GM18519 (cell line): ENCODE results near the gene NLRP13.
"Not testable (repeated sequence)": the region's sequence is repeated elsewhere in the genome, so short reads cannot be mapped to it uniquely, and the experiment has no call there.

Source experiments
- ATAC-seq: cut with Tn5 transposase; IDR thresholded peaks from one replicate; pipeline ENCODE4 v1.9.1; 2021; ENCODE audit warnings: mild to moderate bottlenecking, moderate library complexity; ENCODE audit not compliant: unreplicated experiment, low FRiP score

The NLRP13 gene, protein sequence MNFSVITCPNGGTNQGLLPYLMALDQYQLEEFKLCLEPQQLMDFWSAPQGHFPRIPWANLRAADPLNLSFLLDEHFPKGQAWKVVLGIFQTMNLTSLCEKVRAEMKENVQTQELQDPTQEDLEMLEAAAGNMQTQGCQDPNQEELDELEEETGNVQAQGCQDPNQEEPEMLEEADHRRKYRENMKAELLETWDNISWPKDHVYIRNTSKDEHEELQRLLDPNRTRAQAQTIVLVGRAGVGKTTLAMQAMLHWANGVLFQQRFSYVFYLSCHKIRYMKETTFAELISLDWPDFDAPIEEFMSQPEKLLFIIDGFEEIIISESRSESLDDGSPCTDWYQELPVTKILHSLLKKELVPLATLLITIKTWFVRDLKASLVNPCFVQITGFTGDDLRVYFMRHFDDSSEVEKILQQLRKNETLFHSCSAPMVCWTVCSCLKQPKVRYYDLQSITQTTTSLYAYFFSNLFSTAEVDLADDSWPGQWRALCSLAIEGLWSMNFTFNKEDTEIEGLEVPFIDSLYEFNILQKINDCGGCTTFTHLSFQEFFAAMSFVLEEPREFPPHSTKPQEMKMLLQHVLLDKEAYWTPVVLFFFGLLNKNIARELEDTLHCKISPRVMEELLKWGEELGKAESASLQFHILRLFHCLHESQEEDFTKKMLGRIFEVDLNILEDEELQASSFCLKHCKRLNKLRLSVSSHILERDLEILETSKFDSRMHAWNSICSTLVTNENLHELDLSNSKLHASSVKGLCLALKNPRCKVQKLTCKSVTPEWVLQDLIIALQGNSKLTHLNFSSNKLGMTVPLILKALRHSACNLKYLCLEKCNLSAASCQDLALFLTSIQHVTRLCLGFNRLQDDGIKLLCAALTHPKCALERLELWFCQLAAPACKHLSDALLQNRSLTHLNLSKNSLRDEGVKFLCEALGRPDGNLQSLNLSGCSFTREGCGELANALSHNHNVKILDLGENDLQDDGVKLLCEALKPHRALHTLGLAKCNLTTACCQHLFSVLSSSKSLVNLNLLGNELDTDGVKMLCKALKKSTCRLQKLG

DNA sequence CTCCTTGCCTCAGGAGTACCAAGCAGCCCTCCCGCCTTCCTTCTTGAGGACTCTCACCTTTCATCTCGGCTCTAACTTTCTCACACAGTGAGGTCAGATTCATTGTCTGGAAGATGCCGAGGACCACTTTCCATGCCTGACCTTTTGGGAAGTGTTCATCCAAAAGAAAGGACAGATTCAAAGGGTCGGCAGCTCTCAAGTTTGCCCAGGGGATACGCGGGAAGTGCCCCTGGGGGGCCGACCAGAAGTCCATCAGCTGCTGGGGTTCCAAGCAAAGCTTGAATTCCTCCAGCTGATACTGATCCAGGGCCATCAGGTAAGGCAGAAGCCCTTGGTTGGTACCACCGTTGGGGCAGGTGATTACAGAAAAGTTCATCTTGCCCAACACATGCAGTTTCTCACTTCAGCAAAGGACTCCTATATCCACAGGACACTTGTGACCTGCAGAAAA lies at the start of gene NLRP13:
NLRP13 (minus strand) TSS at position 401 of the 451 bp plus-strand sequence; CDS start at position 376, 25 bp downstream.
- ATAC-seq: no peak

DNA sequence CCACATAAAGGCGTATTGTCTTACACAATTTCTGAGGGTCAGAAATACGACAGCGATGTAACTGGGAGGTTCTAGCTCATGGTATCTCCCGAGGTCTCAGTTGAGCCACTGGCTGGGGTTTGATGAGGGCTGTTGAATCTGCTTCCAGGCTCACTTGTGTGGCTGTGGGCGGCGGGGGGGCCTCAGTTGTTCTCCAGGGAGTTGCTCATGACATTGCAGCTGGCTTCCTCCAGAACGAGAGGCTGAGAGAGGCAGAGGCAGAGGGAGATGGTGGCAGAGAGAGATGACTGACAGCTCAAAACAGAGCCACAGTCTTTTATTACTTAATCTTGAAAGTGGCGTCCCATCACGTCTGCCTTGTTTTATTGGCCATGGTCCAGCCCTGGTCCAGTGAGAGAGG lies 48.3 kb upstream of the NLRP13 start:
- no peak for ATAC-seq

- ATAC-seq: no peak
These were observed 41.8 kb upstream of the NLRP13 start for GRCh38 chr19:55973982-55974381.

DNA sequence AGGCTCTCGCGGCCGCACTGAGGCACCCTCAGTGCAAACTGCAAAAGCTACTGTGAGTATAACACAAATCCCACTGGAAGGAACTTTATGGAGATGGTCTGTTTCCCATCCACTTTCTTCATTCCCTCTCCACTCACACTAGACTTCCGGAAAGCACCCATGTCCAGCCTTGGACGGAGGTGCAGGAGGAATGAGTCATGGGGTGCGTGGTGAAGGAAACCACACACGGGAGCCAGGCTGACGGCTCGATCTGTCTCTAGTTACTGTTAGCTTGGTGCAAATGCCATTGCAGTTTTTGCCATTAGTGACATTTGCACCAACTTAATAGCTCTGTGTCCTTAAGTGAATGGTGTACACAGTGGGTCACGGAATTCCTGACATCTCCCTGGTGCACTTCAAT lies 30.1 kb upstream of the NLRP13 start:
- no peak for ATAC-seq

DNA sequence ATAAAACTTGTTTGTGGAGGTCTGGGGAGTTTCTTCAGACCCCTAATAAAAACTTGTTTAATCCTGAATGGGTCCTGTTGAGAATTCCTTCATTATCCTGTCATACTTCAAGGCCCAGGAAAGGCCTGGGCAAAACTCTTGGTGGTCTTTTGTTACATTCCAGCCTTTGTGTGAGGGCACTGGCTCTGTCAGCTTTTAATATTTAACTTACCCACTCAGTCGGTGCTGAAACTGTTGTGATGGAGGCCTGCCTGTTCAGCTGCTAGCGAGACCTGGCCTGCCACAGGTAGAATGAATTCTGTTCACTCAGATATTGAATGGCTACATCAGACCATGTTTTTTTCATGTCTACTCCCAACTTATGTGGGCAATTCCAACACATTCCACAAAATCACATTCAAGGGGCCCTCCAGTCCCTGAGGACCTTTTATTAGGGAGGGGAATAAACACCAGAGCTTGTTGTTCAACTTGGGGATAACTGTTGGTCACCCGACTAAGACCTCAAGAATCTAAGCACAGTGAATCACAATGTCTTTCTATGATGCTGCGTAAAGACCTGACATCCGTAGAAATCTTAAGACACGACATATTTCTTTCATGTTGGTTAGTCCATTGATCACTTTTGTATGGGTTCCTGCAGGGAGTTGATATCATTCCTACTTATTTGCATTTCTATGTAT lies 28.0 kb upstream of the NLRP13 start:
- ATAC-seq: no peak

GRCh38 chr19:55958356-55958755 lies 26.2 kb upstream of the NLRP13 start:
- ATAC-seq: no peak

DNA sequence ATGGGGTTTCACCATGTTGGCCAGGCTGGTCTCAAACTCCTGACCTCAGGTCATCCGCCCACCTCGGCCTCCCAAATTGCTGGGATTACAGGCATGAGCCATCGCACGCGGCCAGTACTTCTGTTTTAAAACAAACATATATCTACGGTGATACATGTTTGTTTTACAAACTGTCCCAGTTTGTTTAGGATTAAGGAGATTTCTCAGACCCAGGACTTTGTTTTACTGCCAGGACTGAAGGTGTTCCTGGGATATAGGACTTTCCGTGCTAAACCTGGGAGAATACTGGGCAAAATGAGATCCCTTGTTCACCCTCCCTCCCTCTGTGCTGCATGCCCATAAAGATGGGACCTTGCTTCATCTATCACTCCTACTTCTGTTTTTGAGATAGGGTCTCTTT lies 24.3 kb upstream of the NLRP13 start:
- no peak for ATAC-seq

DNA sequence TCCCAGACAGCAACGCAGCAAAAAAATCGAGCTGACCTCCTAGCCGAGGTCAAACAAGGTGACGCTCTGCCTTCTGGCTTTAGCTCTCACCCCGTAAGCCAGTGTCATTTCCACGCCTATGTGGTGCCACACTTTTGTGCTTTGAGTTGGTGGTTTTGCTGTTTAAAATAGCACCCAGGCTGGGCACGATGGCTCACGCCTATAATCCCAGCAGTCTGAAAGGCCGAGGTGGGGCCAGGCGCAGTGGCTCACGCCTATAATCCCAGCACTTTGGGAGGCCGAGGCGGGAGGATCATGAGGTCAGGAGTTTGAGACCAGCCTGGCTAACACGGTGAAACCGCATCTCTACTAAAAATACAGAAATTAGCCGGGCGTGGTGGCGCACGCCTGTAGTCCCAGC lies 18.4 kb upstream of the NLRP13 start:
- ATAC-seq: not testable (repeated sequence)

DNA sequence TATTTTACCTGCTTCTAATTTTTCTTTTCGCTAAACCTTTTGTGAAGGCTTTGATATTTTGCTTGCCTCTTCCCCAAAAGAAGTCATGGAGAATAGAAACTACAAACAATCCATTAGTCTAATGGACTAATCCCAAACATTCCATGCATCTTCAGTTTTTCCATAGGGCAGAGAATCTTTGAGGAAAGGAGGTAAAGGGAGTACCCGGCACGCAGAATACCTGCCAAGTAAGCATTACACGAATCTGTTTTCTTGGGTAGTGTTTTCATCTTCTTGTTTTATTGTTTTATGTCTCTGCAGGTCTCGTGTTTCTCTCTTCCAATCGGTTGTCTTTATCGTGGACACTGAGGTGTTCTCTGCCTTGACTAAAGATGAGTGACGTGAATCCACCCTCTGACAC lies 15.4 kb upstream of the NLRP13 start, which contains the start of gene NLRP8:
NLRP8 (plus strand) TSS at position 301 of the 400 bp plus-strand sequence.
- ATAC-seq: no peak

- no peak for ATAC-seq
These were observed 8.2 kb upstream of the NLRP13 start for GRCh38 chr19:55940306-55940705.

DNA sequence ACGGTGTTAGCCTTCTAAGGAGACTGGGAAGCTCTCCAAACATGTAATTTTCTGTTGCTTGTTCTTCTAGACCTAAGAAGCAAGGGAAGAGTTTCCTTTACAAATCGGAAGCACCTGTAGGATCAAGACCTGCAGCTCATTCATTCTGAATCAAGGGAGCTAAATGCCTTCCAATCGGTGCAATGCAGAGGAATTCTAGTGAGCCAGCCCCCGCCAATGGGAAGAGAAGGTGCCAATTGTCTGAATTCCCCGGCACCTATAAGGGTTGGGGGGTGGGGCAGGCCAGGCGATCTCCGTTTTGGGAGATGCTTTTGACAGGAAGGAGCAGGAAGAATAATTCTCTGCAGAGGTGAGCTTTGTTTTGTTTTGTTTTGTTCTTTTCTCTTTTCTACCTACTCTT lies 7.1 kb upstream of the NLRP13 start:
- no peak for ATAC-seq

DNA sequence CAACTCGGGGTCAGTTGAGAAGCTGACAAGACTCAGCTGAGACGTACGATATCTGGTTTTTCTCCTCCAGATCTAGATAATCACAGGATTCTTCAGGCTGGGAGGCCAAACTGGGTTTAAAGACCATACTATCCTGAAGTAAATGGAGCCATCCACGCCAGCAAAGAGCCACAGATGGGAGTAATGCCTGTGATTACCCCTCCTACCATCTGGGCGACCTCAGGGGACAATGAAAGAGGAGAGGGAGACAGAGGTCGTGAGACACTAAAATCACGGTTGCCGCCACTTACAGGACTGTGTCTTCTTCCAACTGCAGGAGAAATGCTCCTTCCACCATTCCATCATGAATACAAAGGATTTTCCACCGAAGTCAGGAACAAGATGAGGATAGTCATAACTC lies 3.1 kb upstream of the NLRP13 start:
- ATAC-seq: no peak

DNA sequence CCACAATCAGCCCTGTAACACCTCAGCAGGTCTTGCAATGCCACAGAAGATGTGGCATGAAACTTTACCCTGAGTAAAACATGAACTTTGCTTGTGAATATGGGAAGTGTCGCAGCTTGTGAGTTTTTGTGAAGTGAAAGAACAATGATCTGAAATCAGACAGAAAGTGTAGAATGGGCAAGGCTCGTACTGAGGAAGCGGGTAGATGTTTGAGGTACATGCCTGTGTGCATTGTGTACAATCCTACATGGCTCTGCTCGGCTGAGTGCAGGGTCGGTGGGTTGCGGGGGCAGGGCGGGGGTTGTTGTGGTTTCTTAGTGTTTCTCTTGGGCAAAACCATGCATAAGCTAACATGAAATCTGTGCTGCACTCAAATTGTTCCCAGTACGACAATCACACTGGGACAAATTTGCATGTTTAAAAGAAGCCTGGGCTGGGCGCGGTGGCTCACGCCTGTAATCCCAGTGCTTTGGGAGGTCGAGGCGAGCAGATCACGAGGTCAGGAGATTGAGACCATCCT lies 1.1 kb downstream of the NLRP13 start:
- no peak for ATAC-seq

GRCh38 chr19:55929258-55929657 lies 2.9 kb downstream of the NLRP13 start:
- not testable (repeated sequence) for ATAC-seq

DNA sequence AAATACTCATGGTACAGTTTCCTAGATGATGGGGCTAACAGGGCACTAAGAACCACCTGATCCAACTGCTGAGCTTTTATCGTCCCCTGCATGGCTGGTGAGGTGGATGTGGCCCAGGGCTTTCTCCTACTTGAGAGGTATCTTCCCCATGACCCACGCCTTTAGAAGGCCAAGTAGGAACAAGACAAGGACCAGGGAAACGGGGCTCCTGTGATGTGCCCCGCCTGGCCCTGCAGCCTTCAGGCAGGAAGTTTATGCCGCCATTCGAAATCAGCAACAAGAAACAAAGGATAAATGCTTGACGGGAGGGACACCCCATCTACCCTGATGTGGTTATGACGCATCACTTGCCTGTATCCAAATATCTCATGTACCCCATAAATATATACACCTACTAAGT lies 4.1 kb downstream of the NLRP13 start:
- no peak for ATAC-seq

GRCh38 chr19:55923556-55923955 lies 8.6 kb downstream of the NLRP13 start:
- no peak for ATAC-seq

DNA sequence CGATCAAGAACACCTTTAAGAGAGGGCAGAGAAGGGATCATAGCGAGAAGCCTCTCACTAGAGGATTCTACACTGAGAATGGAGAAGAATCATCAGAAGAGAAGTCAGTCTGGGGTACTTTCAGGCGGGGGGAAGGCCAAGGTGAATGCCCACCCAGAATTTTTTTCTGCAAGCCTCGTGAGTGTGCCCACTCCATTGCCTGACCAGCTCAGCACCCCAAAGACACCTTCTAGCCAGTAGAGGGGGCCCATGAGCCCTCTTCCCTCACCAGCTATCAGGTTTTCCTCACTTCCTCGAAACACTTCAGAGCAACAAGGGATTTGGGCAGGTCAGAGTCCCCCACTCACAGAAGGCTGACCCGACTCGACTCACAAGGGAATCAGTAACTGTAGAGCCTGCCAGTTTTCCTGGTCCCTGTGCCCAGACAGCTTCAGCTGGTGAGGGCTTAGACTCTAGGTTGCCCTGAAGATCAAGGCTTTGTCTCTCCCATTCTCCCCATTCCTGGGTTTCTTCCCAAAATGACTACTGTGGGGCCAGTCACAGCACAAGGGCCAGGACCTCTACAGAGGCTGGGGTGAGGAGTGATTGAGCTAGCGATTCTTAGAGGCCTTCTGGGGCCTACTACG lies 18.4 kb downstream of the NLRP13 start:
- ATAC-seq: no peak

- ATAC-seq: no peak
These were observed 19.2 kb downstream of the NLRP13 start for GRCh38 chr19:55912916-55913315.

- no peak for ATAC-seq
These were observed 22.3 kb downstream of the NLRP13 start for GRCh38 chr19:55909801-55910200.

- ATAC-seq: no peak
These were observed 24.4 kb downstream of the NLRP13 start for GRCh38 chr19:55907746-55908145.
